Activated CD8-positive, alpha-beta memory T cell treated with anti-CD3 and anti-CD28 coated beads, Interleukin-2, amount 50 U/mL, for 1 hour (primary cell): Measurements from ENCODE around the gene APBB1IP.
"Not testable (repeated sequence)": the region's sequence is repeated elsewhere in the genome, so short reads cannot be mapped to it uniquely, and the experiment has no call there.

Source experiments
- DNase-seq: peaks from one replicate; pipeline ENCODE4 v3.0.0-alpha.2; 2020; ENCODE audit errors: extremely low read depth

APBB1IP gene

DNA sequence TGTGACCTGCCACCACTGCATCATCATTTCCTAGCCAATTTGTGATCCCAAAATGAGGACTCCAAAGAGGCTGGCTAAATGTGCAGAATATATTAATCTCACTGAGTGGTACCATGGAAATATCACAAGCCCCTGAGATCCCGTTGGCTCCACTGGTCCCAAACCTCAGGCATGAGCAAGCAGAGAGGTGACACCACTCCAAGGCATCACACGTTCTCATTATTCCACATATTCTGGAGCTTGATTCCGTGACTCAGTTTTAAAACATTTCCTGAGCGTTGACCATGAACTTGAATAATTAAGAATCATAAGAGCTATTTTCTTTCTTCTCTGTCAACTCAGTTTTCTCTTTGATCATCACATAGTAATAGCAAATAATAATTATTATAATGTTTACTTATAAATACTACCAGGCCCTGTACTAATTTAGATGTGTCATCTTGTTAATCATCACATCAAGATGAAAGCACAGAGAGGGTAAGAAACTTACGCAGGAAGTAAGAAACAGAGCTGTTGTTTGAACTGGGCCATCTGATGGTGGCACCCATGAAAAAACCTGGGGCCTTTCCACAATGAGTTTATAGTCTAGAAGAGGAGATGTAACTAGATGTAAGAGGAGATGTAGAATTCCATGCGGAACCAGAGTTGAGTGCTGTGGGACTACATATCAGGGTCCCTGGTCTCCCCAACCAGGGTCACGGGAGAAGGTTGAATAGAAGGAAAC is 3.5 kb downstream of the APBB1IP start:
- DNase-seq = no peak

DNA sequence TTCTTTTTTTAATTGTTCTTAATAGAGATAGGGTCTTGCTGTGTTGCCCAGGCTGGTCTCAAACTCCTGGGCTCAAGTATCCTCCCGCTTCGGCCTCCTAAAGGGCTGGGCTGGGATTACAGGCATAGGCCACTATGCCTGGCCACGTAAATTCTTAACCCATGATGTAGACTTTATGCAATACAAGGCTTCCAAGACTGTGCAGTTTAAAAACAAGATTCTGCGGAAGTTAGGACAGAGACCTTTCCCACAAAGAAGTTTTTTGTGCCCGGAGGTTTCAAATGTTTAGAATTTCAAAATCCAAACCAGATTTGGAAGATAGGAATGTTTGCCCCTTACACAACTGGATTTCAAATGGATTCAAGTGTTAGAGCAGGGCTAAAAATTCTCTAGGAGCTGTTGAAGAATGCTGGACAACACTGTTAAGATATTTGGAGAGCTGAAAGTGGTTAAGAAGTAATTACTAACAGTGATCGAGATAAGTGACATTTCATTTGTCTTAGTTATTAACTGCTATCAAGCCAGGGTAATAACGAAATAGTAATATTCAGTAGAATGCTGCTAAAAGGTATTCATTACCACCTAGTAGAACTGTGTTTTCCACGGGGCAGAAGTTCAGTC is 7.4 kb downstream of the APBB1IP start:
- DNase-seq = no peak

DNA sequence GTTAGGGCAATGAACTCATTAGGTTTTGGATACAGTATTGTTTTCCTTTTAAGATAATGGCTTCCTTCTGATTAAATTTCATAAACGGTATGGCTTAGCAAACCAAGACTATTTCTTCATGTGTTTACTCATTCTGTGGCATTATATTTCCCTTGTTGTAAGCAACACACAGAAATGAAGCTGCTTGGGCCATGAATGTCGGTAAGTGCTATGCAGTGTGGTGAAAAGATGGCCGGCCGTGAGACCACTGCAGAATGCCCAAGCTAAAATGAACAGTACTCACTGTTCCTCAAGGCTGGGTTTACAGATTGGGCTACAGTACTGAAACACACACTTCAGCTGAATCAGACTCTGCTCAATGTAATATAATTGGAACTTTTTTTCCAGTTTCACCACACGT is 8.1 kb downstream of the APBB1IP start:
- no peak for DNase-seq

DNA sequence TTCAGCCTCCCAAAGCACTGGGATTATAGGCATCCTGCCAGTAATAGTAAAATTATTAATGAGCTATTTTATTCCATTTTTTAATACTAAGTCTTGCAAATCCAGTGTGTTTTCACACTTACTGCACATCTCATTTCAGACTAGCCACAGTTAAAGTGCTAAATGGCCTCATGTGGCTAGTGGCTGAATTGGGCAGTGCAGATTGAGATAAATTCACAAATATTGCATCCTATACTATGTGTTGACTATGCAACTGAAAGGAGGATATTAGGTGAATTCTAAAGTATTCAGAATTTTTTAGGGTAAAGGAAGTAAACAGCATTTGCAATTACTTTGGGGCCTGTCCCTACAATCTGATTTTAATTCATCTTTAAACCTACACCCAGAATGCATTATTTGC is 10.2 kb downstream of the APBB1IP start:
- DNase-seq = no peak

DNA sequence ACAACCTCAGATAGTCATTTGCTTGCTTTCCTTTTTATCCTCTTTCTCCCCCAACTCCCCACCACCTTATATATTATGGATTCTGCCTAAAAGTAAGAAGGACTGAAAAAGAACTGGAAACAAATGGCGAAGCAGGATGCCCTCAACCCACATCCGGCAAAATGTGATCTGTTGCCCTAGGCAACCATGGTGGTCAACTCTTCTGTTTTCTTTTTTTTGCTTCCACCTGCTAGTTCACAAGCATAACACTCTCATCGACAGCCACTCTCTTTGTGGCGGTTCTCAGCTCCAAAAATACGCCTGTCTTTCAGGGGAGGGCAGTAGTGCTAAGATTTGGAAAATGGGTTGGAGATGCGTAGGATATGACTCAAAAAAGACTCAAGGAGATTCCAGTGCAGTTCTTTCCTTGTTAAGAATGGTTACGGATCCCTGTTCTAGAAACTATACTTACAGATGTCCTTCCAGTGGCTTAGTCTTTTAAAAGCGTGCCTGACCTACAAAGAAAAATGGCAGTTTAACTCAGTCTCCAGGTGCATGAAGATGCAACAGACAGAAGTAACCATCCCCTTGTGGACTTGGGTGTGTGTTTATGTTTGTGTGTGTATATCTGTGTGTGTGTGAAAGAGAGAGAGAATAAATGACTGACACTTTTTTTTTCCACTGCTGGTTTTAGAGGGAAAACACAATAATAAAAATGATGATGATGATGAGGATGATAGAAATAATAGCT is 10.7 kb downstream of the APBB1IP start:
- DNase-seq = peak; percentile 54

DNA sequence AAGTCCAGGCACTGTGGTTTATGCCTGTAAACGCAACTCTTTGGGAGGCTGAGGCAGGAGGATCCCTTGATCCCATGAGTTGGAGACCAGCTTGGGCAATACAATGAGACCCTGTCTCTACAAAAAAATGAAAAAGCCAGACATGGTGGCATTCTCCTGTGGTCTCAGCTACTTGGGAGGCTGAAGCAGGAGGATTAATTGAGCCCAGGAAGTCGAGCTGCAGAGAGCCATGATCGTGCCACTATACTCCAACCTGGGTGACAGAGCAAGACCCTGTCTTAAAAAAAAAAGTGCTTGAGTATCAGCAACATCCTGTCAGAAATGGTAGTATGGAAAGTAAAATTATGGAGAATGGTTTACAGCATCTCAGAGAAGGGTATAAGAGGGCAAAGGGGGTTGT is 11.6 kb downstream of the APBB1IP start:
- DNase-seq = no peak

DNA sequence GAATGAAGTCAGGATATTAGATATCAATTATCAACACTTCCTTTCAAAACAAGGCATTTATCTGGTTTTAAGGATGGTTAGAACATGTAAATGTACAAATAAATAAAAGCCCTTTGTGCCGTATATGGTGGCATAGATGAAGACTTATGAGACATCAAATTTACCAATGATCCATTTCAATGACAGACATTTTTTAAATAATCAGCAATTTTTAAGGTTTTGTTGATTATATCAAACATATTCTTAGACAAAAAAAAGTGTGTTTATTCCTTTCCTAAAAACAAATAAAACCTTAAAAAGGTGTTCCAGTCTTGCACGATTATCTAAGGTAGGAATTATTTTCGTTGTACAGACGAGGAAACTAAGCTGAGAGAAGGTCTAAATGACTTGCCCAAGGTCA is 13.8 kb downstream of the APBB1IP start:
- no peak for DNase-seq

DNA sequence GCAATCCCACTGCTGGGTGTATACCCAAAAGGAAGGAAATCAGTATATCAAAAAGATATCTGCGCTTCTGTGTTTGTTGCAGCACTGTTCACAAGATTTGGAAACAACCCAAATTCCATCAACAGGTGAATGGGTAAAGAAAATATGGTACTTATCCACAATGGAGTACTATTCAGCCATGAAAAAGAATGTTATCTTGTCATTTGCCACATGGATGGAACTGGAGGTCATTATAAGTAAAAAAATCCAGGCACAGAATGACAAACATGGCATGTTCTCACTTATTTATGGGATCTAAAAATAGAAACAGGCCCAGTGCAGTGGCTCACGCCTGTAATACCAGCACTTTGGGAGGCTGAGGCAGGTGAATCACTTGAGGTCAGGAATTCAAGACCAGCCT is 15.7 kb downstream of the APBB1IP start:
- no peak for DNase-seq

DNA sequence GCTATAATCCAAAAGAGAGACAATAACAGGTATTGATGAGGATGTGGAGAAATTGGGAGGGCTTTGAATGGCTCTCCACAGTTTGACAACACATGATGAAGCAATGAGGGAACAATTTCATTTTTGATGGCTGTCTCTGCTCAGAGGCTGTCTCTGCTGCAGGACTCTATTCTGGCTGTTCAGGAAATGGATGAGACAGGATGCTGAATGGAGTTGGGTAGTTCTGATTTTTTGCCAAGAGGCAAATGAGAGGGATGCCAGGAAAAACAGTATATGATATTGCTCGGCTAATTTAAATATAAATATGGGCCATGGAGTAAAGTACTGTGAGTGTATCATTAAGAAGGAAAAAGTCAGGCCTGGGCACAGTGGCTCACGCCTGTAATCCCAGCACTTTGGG is 16.8 kb downstream of the APBB1IP start:
- DNase-seq = no peak

DNA sequence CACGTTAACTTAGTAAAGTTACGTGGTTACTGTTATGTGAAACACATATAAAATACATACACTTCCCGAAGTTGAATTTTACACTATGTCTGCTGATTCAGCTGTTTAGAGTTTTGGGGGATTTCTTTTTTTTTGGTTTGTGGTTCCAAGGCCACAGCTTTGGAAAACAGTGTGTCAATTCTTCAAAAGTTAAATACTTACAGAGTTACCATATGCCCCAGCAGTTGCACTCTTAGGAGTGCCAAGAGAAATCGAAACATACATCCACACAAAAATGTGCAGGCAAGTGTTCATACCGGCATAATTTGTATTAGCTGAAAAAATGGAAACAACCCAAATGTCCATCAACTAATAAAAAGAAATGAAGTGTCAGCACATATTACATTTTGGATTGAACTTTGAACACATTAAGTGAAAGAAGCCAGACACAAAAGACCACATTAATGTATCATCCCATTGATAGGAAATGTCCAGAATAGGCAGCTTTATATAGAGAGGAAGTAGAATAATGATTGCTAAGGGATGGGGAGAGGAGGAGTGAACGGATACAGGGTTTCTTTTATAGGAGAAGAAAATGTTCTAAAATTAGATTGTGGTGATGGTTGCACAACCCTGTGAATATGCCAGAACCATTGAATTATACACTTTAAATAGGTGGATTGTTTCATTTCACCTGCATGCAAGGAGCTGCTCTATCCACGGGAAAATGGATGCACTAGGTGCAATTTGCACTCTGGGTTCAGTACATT is 17.6 kb downstream of the APBB1IP start:
- no peak for DNase-seq

DNA sequence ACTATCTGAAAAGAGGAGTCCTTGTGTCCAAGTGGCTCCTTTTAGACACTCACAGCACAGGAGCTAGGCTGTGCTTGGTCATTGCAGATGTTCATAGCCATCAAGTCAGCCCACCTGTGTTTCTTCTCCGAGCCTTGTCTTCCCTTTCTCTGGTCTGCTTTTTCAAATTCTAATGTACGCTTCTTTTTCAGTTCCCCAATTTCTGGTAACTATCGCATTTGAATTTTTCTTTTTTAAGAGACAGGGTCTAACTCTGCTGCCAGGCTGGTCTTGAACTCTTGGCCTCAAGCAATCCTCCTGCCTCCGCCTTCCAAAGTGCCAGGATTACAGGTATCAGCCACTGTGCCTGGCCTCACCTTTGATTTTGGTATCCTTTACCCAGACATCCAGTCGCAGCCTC is 18.9 kb downstream of the APBB1IP start:
- no peak for DNase-seq

DNA sequence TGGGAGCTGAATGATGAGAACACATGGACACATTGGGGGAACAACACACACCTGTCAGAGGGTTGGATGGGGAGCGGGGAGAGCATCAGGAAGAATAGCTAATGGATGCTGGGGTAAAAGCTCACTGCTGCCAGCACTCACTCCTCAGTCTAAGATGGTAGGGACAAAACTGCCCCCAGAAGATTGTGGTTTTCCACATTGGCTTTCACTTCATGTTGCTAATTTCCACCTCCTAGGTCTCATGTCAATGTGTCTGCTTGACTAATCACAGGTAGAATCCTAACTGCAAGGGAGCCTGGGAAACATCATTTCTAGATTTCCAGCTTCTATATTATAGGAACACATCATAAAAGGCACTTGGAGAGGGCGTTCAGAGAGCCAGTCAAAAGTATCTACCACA is 22.6 kb downstream of the APBB1IP start:
- DNase-seq = no peak

DNA sequence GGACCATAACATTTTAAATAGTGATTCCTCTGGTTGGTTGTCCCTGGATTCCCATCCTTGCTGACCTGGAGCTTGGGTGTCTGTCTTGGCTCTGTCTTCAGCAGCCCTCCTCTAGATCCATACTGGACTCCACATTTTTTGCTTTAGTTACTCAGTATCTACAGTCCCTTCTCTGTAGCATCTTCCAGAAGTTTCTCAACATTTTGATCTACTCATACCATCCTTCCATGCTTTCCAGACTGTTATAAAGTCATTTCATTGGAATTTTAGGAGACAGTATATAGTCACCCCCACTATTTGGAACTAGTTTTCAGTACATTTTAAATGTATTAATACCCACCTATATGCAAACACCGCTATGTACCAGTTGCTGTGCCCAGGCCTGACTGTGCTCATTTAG is 25.8 kb downstream of the APBB1IP start:
- no peak for DNase-seq

DNA sequence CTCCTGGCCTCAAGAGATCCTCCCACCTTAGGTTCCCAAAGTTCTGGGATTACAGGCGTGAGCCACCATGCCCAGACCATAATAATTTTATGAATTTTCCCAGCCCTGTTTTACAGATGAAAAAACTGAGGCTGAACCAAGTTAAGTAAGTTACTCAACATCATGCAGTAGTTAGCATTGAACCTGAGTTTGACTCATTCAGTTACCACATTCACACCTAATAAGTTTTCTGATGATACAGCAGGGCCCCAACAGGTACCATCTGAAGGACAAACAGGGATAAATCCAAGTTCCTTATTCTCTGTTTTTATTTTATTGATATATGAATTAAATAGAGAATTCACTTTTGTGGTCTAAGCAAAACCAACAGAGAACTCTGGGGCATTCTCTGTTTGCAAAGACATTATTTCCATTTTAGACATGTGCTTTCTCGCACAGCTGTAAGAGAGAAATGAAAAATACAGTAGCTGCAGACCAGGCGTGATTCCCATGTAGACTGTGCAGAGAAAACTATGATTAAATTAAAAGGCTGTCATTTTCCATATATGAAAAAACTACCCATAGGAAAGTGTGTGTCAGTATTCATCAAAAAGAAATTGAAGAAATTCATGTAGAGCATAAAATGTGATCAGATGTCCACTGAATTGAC is 26.6 kb downstream of the APBB1IP start:
- no peak for DNase-seq

DNA sequence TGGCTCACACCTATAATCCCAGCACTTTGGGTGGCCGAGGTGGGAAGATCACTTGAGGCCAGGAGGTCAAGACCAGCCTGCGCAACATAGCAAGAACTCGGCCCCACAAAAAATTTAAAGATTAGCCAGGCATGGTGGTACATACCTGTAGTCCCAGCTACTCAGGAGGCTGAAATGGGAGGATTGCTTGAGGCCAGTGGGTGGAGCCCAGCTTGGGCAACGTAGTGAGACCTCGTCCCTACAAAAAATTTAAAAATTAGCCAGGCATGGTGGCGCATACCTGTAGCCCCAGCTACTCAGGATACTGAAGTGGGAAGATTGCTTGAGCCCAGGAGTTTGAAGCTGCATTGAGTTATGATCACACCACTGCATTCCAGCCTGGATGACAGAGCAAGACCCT is 28.4 kb downstream of the APBB1IP start:
- DNase-seq = not testable (repeated sequence)

DNA sequence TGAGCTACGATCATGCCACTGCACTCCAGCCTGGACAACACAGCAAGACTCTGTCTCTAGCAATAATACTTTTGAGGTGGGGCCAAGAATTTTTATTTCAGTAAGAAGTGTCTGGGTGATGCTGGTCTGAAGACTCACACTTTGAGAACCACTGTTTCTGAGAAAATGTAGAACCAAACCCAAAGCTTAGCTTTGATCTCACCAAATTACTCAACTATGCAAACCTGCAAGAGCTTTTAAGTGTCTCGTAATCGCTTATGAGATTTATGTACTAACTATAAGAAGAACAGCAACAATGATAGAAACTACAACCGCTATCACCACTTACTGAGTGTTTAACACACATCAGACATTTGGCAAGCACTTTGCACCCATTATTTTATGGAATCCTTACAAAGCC is 29.5 kb downstream of the APBB1IP start:
- DNase-seq = no peak

DNA sequence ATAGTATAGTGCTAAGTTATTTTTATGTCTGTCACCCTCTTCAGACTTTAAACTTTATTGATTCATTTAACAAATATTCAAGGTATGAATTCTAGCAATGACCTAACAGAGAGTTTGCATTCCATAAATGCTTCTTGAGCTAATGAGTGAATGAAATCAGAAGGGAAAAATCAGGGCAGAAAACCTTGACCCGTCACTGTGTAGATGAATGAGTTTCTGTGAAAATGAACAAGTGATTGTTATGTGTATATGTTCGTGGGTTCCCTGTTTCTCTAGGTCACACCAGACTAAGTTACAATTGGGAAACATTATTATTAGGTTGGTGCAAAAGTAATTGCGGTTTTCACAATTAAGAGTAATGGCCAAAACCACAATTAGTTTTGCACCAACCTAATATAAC is 30.1 kb downstream of the APBB1IP start:
- no peak for DNase-seq

DNA sequence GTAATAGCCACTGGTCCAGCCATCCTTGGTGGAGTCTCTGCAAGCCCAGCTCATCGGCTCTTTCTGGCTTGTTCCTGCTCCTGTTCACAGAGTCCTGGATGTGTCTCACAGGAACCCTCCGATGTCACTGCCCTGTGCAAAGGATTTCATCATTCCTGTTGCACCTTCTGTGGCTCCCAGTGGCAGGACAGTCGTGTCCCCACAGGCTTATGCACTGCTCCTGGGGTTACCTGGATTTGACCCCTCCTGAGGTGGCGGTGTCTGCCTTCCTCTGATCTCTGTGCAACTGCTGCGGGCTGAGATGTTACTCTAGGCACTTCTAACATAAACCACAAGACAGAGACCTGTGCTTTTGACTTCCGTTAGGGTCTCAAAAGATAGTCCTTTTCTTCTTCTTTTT is 30.6 kb downstream of the APBB1IP start:
- DNase-seq = no peak

DNA sequence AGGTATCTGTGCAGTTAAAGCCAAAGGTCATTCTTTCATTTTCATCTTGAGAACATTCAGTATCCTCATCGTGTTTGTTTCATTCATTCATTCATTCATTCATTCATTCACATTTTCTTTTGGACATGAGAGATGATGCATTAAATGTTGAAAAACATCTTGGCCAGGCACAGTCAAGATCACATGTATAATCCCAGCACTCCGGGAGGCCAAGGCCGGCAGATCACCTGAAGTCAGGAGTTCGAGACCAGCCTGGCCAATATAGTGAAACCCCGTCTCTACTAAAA is 34.3 kb downstream of the APBB1IP start:
- DNase-seq = no peak

DNA sequence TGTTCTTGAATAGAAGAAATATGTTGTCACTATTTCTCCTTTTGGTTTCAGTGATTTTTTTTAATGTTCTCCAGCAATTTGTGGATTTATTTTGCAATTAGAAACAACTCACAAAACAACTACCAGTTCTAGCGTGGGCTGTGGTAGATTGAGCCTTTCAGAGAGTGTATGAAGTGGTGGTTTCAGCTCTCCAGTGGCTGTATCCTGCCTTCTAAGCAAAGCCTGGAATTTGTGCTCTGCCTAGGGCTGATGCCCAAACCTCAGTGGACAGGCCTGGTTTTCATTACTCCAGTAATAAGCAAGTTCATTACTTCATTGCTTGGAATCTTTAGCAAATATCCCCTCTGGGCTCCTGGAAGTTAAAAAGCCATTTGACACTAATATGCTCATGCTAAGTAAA is 35.9 kb downstream of the APBB1IP start:
- DNase-seq = no peak

DNA sequence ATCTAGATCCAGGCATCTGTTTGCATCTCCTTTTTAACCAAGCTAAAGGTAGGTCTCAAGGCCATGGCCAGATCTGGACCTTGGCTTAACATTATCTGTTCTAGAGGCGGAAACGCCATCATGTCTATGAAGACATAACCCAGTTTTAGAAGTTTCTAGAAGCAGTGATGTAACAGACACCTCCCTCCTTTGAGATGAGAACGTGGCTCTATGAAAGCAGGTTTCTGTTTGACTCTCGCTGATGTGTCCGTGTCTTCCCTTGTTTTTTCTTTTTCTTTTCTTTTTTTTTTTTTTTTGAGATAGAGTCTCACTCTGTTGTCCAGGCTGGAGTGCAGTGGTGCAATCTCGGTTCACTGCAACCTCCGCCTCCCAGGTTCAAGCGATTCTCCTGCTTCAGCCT is 36.7 kb downstream of the APBB1IP start:
- DNase-seq = not testable (repeated sequence)

DNA sequence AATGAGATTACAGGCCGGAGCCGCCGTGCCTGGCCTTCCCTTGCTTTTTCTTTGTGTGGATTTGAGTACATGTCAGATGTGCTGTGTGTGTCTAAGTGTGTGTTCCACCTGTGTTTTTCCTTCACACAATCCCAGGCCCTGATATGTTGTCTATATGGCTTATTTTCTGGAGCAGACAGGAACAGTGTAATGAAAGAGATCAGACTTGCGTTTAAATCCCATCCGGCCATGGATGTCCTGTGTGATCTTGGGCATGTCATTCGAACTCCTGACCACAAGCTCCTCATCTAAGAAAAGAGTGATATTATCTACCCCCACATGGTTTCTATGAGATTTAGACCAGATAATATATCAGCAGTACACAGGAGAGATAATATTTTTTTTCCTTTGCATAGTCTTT is 37.2 kb downstream of the APBB1IP start:
- no peak for DNase-seq
